22Rv1 (cell line): Measurements from ENCODE around the gene HTRA3.

Source experiments
- ZFX ChIP-seq: fragments of 450-650 bp; IDR thresholded peaks from 2 replicates; pipeline ENCODE4 v1.6.1; 2017; ENCODE audit warnings: antibody characterized with exemption, borderline replicate concordance
- TF ChIP-seq, protein P1 (sequence below): fragments of 450-650 bp; IDR thresholded peaks from 2 replicates; pipeline ENCODE4 v1.5.1; 2017; ENCODE audit warnings: mild to moderate bottlenecking

GRCh38 chr4:8269535-8270417 lies at the start of gene HTRA3:
- TF ChIP-seq, protein P1, sequence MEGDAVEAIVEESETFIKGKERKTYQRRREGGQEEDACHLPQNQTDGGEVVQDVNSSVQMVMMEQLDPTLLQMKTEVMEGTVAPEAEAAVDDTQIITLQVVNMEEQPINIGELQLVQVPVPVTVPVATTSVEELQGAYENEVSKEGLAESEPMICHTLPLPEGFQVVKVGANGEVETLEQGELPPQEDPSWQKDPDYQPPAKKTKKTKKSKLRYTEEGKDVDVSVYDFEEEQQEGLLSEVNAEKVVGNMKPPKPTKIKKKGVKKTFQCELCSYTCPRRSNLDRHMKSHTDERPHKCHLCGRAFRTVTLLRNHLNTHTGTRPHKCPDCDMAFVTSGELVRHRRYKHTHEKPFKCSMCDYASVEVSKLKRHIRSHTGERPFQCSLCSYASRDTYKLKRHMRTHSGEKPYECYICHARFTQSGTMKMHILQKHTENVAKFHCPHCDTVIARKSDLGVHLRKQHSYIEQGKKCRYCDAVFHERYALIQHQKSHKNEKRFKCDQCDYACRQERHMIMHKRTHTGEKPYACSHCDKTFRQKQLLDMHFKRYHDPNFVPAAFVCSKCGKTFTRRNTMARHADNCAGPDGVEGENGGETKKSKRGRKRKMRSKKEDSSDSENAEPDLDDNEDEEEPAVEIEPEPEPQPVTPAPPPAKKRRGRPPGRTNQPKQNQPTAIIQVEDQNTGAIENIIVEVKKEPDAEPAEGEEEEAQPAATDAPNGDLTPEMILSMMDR: no peak
- TF ChIP-seq ZFX: no peak
